Neural cell (in vitro differentiated cells): Measurements from ENCODE around the gene YPEL1. TPM values are rescaled to one million over a fixed set of nuclear protein-coding genes. Genes with fewer than 3 reads are reported as not detected.

ENCODE experiments used
- H2AFZ ChIP-seq: fragments of 200-600, 300-800 bp; sonication (generic), shearing (Covaris generic); 2 replicates; pipeline ENCODE4 v1.6.0; 2014; ENCODE audit warnings: low read depth, mild to moderate bottlenecking, antibody characterized with exemption, low read length, moderate library complexity
- H3F3A ChIP-seq: fragments of 200-600 bp; shearing (Covaris generic); 2 replicates; pipeline ENCODE4 v1.6.1; 2016; ENCODE audit warnings: mild to moderate bottlenecking, moderate library complexity, mixed read lengths, antibody characterized with exemption, low read length; ENCODE audit not compliant: insufficient read depth, poor library complexity, severe bottlenecking
- H3K27ac ChIP-seq: fragments of 200-600, 300-800 bp; sonication (generic), shearing (Covaris generic); 2 replicates; pipeline ENCODE4 v1.5.1; 2014; ENCODE audit warnings: mild to moderate bottlenecking, low read length, moderate library complexity
- H3K27me3 ChIP-seq: fragments of 300-800, 200-600 bp; sonication (generic), shearing (Covaris generic); 2 replicates; pipeline ENCODE4 v1.6.0; 2014; ENCODE audit warnings: mild to moderate bottlenecking, low read depth, low read length, moderate library complexity; ENCODE audit not compliant: insufficient read depth
- H3K36me3 ChIP-seq: fragments of 300-800, 200-600 bp; sonication (generic), shearing (Covaris generic); 2 replicates; pipeline ENCODE4 v1.5.1; 2014; ENCODE audit warnings: mild to moderate bottlenecking, antibody characterized with exemption, low read length, moderate library complexity; ENCODE audit not compliant: insufficient read depth
- H3K4me2 ChIP-seq: fragments of 300-800, 200-600 bp; sonication (generic), shearing (Covaris generic); 2 replicates; pipeline ENCODE4 v1.6.0; 2014; ENCODE audit warnings: mild to moderate bottlenecking, low read length
- H3K4me3 ChIP-seq: fragments of 300-800, 200-600 bp; sonication (generic), shearing (Covaris generic); 2 replicates; pipeline ENCODE4 v1.5.1; 2014; ENCODE audit warnings: mild to moderate bottlenecking, low read length, moderate library complexity
- H3K79me2 ChIP-seq: fragments of 200-600 bp; shearing (Covaris generic); replicated peaks from 2 replicates; pipeline ENCODE4 v1.6.0; 2014; ENCODE audit warnings: mild to moderate bottlenecking, low read length, moderate library complexity; ENCODE audit not compliant: insufficient read depth
- H3K9ac ChIP-seq: fragments of 300-800, 200-600 bp; sonication (generic), shearing (Covaris generic); 2 replicates; pipeline ENCODE4 v1.6.1; 2016; ENCODE audit warnings: mild to moderate bottlenecking, low read length, mixed read lengths
- H3K9me2 ChIP-seq: fragments of 200-600 bp; shearing (Covaris generic); 2 replicates; pipeline ENCODE4 v1.6.1; 2016; ENCODE audit warnings: mild to moderate bottlenecking, low read length, mixed read lengths; ENCODE audit not compliant: insufficient read depth
- H3K9me3 ChIP-seq: fragments of 200-600, 300-800 bp; sonication (generic), shearing (Covaris generic); 2 replicates; pipeline ENCODE4 v1.6.1; 2016; ENCODE audit warnings: mild to moderate bottlenecking, mixed run types, low read length, moderate library complexity, mixed read lengths
- H4K20me1 ChIP-seq: fragments of 200-600 bp; shearing (Covaris generic); 2 replicates; pipeline ENCODE4 v1.6.1; 2016; ENCODE audit warnings: mild to moderate bottlenecking, mixed run types; ENCODE audit not compliant: insufficient read depth
- EP300 ChIP-seq: fragments of 450-650 bp; conservative IDR thresholded peaks from 2 replicates; pipeline ENCODE4 v1.6.1; 2014; ENCODE audit warnings: antibody characterized with exemption, mild to moderate bottlenecking, moderate library complexity; ENCODE audit not compliant: poor library complexity, severe bottlenecking
- EZH2 ChIP-seq: fragments of 200-600, 300-800 bp; shearing (Covaris generic), sonication (generic); IDR thresholded peaks from 2 replicates; pipeline ENCODE4 v1.6.1; 2014; ENCODE audit warnings: antibody characterized with exemption, low read length, borderline replicate concordance, mild to moderate bottlenecking; ENCODE audit not compliant: insufficient read depth, poor library complexity, severe bottlenecking
- MXI1 ChIP-seq: fragments of 450-650 bp; conservative IDR thresholded peaks from 2 replicates; pipeline ENCODE4 v1.6.1; 2014; ENCODE audit warnings: antibody characterized with exemption, mild to moderate bottlenecking; ENCODE audit not compliant: poor library complexity, severe bottlenecking
- POLR2AphosphoS5 ChIP-seq: IDR thresholded peaks from 2 replicates; pipeline ENCODE4 v1.6.1; 2012
- RAD21 ChIP-seq: fragments of 450-650 bp; conservative IDR thresholded peaks from 2 replicates; pipeline ENCODE4 v1.6.1; 2014; ENCODE audit warnings: antibody characterized with exemption, mild to moderate bottlenecking, moderate library complexity
- SMC3 ChIP-seq: fragments of 450-650 bp; conservative IDR thresholded peaks from 2 replicates; pipeline ENCODE4 v1.6.1; 2014; ENCODE audit warnings: antibody characterized with exemption, mild to moderate bottlenecking, moderate library complexity; ENCODE audit not compliant: poor library complexity
- TAF1 ChIP-seq: IDR thresholded peaks from 2 replicates; pipeline ENCODE4 v1.6.1; 2012; ENCODE audit warnings: low read depth
- polyA plus RNA-seq: library from polyadenylated mRNA; depleted of rRNA; stranded (reverse); fragments of >200 nt; gene quantifications from 2 replicates; pipeline ENCODE4 v1.2.3, GENCODE V29; 2014
- TF ChIP-seq, protein P1 (sequence below): fragments of 450-650 bp; IDR thresholded peaks from 2 replicates; pipeline ENCODE4 v1.5.1; 2014; ENCODE audit warnings: antibody characterized with exemption, mild to moderate bottlenecking, moderate library complexity; ENCODE audit not compliant: poor library complexity, severe bottlenecking
- TF ChIP-seq, protein P2 (sequence below): IDR thresholded peaks from 2 replicates; pipeline ENCODE4 v1.6.1; 2012; ENCODE audit warnings: borderline replicate concordance

The YPEL1 gene
- polyA plus RNA-seq, 1 donor from 2014 or later: 38.0 TPM

DNA sequence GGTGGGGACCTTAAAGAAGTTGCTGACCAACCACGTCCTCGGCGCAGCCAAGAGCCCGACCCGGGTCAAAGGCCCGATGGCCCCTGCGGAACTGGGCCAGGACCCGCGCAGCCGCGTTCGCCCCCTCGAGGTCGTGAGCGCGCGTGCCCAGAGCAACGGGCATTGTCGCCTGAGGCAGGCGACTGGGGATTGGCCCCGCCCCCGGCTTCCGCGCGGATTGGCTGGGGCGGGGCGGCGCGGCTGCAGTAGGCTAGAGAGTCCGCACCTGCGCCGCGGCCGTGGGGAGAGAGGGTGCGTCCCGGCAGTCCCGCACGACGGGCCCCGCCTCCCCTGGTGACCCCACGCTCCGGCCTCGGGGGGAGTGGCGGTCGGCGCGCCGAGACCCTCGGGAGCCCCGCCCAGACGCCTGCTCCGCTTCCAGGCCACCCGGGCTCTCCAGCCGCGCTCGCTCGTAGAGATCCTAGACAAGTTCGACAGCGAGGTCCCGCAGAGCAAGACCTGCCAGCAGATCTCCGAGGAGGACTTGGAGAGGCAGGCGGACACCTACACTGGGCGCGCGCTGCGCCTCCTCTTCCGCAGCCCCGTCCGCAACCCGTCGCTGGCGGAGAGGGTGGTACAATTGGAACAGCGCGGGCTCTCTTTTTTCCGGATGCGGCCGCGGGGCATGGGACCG lies 78.1 kb downstream of the YPEL1 start:
- H3K4me2 ChIP-seq: no peak overlapping the region
- H4K20me1 ChIP-seq: no peaks in the 10 kb centered on the region
- H3K27ac ChIP-seq: no peak overlapping the region
- no peak overlapping the region for H2AFZ ChIP-seq
- H3K9me3 ChIP-seq: no peaks in the 10 kb centered on the region
- H3K9me2 ChIP-seq: no peaks in the 10 kb centered on the region
- H3K27me3 ChIP-seq: peaks cover 7% of the 10 kb centered on the region
- H3K9ac ChIP-seq: peak overlapping the region; percentile 49
- peak overlapping the region; percentile 71 for H3K4me3 ChIP-seq
- H3F3A ChIP-seq: no peaks in the 10 kb centered on the region
- TF ChIP-seq MXI1 (peak; percentile 28), EP300 (no peak), RAD21 (no peak), POLR2AphosphoS5 (peak; percentile 8), SMC3 (no peak), EZH2 (no peak), TAF1 (no peak)
- TF ChIP-seq, protein P1, sequence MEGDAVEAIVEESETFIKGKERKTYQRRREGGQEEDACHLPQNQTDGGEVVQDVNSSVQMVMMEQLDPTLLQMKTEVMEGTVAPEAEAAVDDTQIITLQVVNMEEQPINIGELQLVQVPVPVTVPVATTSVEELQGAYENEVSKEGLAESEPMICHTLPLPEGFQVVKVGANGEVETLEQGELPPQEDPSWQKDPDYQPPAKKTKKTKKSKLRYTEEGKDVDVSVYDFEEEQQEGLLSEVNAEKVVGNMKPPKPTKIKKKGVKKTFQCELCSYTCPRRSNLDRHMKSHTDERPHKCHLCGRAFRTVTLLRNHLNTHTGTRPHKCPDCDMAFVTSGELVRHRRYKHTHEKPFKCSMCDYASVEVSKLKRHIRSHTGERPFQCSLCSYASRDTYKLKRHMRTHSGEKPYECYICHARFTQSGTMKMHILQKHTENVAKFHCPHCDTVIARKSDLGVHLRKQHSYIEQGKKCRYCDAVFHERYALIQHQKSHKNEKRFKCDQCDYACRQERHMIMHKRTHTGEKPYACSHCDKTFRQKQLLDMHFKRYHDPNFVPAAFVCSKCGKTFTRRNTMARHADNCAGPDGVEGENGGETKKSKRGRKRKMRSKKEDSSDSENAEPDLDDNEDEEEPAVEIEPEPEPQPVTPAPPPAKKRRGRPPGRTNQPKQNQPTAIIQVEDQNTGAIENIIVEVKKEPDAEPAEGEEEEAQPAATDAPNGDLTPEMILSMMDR: peak; percentile 31
- TF ChIP-seq, protein P2, sequence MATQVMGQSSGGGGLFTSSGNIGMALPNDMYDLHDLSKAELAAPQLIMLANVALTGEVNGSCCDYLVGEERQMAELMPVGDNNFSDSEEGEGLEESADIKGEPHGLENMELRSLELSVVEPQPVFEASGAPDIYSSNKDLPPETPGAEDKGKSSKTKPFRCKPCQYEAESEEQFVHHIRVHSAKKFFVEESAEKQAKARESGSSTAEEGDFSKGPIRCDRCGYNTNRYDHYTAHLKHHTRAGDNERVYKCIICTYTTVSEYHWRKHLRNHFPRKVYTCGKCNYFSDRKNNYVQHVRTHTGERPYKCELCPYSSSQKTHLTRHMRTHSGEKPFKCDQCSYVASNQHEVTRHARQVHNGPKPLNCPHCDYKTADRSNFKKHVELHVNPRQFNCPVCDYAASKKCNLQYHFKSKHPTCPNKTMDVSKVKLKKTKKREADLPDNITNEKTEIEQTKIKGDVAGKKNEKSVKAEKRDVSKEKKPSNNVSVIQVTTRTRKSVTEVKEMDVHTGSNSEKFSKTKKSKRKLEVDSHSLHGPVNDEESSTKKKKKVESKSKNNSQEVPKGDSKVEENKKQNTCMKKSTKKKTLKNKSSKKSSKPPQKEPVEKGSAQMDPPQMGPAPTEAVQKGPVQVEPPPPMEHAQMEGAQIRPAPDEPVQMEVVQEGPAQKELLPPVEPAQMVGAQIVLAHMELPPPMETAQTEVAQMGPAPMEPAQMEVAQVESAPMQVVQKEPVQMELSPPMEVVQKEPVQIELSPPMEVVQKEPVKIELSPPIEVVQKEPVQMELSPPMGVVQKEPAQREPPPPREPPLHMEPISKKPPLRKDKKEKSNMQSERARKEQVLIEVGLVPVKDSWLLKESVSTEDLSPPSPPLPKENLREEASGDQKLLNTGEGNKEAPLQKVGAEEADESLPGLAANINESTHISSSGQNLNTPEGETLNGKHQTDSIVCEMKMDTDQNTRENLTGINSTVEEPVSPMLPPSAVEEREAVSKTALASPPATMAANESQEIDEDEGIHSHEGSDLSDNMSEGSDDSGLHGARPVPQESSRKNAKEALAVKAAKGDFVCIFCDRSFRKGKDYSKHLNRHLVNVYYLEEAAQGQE: no peak
- H3K79me2 ChIP-seq: peaks cover 2% of the 10 kb centered on the region
- H3K36me3 ChIP-seq: no peaks in the 10 kb centered on the region

DNA sequence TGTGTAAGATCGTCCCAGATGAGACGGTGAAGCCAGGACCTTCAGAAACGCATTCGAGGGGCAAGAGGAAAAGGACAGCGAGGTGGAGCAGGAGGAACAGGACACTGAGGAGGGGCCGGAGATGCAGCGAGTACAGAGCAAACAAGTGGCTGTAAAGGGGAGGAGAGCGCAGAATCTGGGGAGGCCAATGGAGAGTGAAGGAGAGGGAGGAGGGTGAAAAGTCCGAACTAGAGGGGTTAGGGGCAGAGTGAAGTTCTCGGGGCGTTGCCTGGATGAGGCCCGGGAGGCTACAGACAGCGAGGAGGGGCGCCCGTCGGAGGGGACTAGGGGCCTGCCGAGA lies 78.6 kb downstream of the YPEL1 start:
- H2AFZ ChIP-seq: no peak overlapping the region
- no peaks in the 10 kb centered on the region for H3K9me3 ChIP-seq

More for the DNA sequence above, 78.6 kb downstream of the YPEL1 start:
- no peaks in the 10 kb centered on the region for H3K36me3 ChIP-seq
- H3K9ac ChIP-seq: no peak overlapping the region
- peaks cover 7% of the 10 kb centered on the region for H3K27me3 ChIP-seq
- peaks cover 6% of the 10 kb centered on the region for H3K79me2 ChIP-seq
- peak overlapping the region; percentile 71 for H3K4me3 ChIP-seq
- H3K4me2 ChIP-seq: no peak overlapping the region
- no peaks in the 10 kb centered on the region for H3F3A ChIP-seq
- no peaks in the 10 kb centered on the region for H4K20me1 ChIP-seq
- TF ChIP-seq RAD21: no peak
- no peak for TF ChIP-seq EZH2
- TF ChIP-seq EP300: no peak
- TF ChIP-seq, protein P1: no peak
- TF ChIP-seq POLR2AphosphoS5: no peak
- TF ChIP-seq, protein P2: no peak
- TF ChIP-seq SMC3: no peak
- TF ChIP-seq MXI1: no peak
- no peak for TF ChIP-seq TAF1
- H3K27ac ChIP-seq: no peak overlapping the region
- H3K9me2 ChIP-seq: no peaks in the 10 kb centered on the region
